Suprapubic skin (tissue), 4 donors: Measurements from ENCODE around the gene IGFBP3.

ENCODE experiments used
- CTCF ChIP-seq, 2 donors: fragments of 200-600 bp in 1 of 2; fragments of 450-650 bp in 1 of 2; sonication (generic) in 1 of 2; IDR thresholded peaks; one replicate each; pipeline ENCODE4 v1.5.1; 2016 to 2019; ENCODE audit warnings: antibody characterized with exemption in 2 of 2, mild to moderate bottlenecking in 1 of 2, moderate library complexity in 1 of 2
- POLR2A ChIP-seq, 2 donors: fragments of 450-650 bp; IDR thresholded peaks; one replicate each; pipeline ENCODE4 v1.6.1; 2017; ENCODE audit warnings: antibody characterized with exemption in 2 of 2, mild to moderate bottlenecking in 2 of 2, moderate library complexity in 2 of 2
- POLR2AphosphoS5 ChIP-seq, 3 donors: sonication (generic); formaldehyde crosslinking; IDR thresholded peaks; one replicate each; pipeline ENCODE4 v1.6.1; 2017; ENCODE audit warnings: antibody characterized with exemption in 3 of 3

GRCh38 chr7:45922810-45923209 is 1.7 kb upstream of the IGFBP3 start:
- TF ChIP-seq POLR2A (IDR thresholded peaks at IDR 0.05): no peak
- no peak for TF ChIP-seq CTCF (IDR thresholded peaks at IDR 0.05)
- no peak for TF ChIP-seq POLR2AphosphoS5 (IDR thresholded peaks at IDR 0.05)
